BLaER1 (cell line): ENCODE measurements around the gene ACACA.

Experiments
- H3K27ac ChIP-seq: shearing (Covaris generic); formaldehyde crosslinking; 2 replicates; pipeline ENCODE4 v1.8.1; 2022
- H3K27me3 ChIP-seq: shearing (Covaris generic); formaldehyde crosslinking; 2 replicates; pipeline ENCODE4 v1.8.1; 2022
- H3K36me3 ChIP-seq: shearing (Covaris generic); formaldehyde crosslinking; 2 replicates; pipeline ENCODE4 v1.8.1; 2022
- H3K4me1 ChIP-seq: shearing (Covaris generic); formaldehyde crosslinking; 2 replicates; pipeline ENCODE4 v1.8.1; 2022
- H3K4me2 ChIP-seq: shearing (Covaris generic); formaldehyde crosslinking; 2 replicates; pipeline ENCODE4 v1.8.1; 2022
- H3K4me3 ChIP-seq: shearing (Covaris generic); formaldehyde crosslinking; 2 replicates; pipeline ENCODE4 v1.8.1; 2022
- H3K9ac ChIP-seq: shearing (Covaris generic); formaldehyde crosslinking; 2 replicates; pipeline ENCODE4 v1.8.1; 2022
- H3K9me3 ChIP-seq: shearing (Covaris generic); formaldehyde crosslinking; 2 replicates; pipeline ENCODE4 v1.8.1; 2022
- H4K20me1 ChIP-seq: shearing (Covaris generic); formaldehyde crosslinking; 2 replicates; pipeline ENCODE4 v1.8.1; 2022
- Cebpa-rat ChIP-seq: shearing (Covaris generic); IDR thresholded peaks from 2 replicates; pipeline ENCODE4 v1.8.1; 2022

Gene ACACA

GRCh38 chr17:37399265-37399803 lies 7.3 kb downstream of the ACACA start:
- no peak overlapping the region for H3K27ac ChIP-seq
- H3K4me2 ChIP-seq: no peak overlapping the region
- H3K4me1 ChIP-seq: peaks cover 1% of the 10 kb centered on the region; the same call in 1 of the 2 replicates
- no peaks in the 10 kb centered on the region; the same call in 1 of the 2 replicates for H3K36me3 ChIP-seq
- no peaks in the 10 kb centered on the region for H3K27me3 ChIP-seq
- TF ChIP-seq Cebpa-rat: no peak
- no peaks in the 10 kb centered on the region for H4K20me1 ChIP-seq
- H3K4me3 ChIP-seq: no peak overlapping the region
- no peaks in the 10 kb centered on the region for H3K9me3 ChIP-seq
- H3K9ac ChIP-seq: no peak overlapping the region

- Histone ChIP-seq H3K36me3 (0 out of 2 replicates have a peak, but pooled peaks cover 10% of the 10 kb centered on the region), H3K27me3 (no peaks in the 10 kb centered on the region), H3K4me3 (no peak overlapping the region), H4K20me1 (no peaks in the 10 kb centered on the region), H3K9me3 (no peaks in the 10 kb centered on the region), H3K4me1 (no peaks in the 10 kb centered on the region), H3K27ac (no peak overlapping the region), H3K4me2 (no peak overlapping the region), H3K9ac (no peak overlapping the region)
- TF ChIP-seq Cebpa-rat: no peak
Observed at GRCh38 chr17:37393352-37393751, 13.3 kb downstream of the ACACA start.

GRCh38 chr17:37392024-37392590 lies 14.5 kb downstream of the ACACA start:
- TF ChIP-seq Cebpa-rat: no peak
- Histone ChIP-seq H3K4me3 (no peak overlapping the region), H3K27me3 (no peaks in the 10 kb centered on the region), H3K9me3 (no peaks in the 10 kb centered on the region), H3K36me3 (0 out of 2 replicates have a peak, but pooled peaks cover 11% of the 10 kb centered on the region), H3K4me1 (no peaks in the 10 kb centered on the region), H3K9ac (no peak overlapping the region), H3K27ac (no peak overlapping the region), H4K20me1 (no peaks in the 10 kb centered on the region), H3K4me2 (no peak overlapping the region)

- Histone ChIP-seq H3K9me3 (no peaks in the 10 kb centered on the region), H3K27me3 (no peaks in the 10 kb centered on the region), H3K4me3 (no peak overlapping the region), H3K9ac (no peak overlapping the region), H3K4me2 (no peak overlapping the region), H3K4me1 (no peaks in the 10 kb centered on the region), H3K27ac (no peak overlapping the region), H3K36me3 (0 out of 2 replicates have a peak, but pooled peaks cover 11% of the 10 kb centered on the region), H4K20me1 (no peaks in the 10 kb centered on the region)
- TF ChIP-seq Cebpa-rat: no peak
Observed at GRCh38 chr17:37391146-37391545, 15.5 kb downstream of the ACACA start.

GRCh38 chr17:37389160-37389559 lies 17.5 kb downstream of the ACACA start:
- H4K20me1 ChIP-seq: no peaks in the 10 kb centered on the region
- 0 out of 2 replicates have a peak, but pooled peaks cover 11% of the 10 kb centered on the region for H3K36me3 ChIP-seq
- H3K4me1 ChIP-seq: peaks cover 7% of the 10 kb centered on the region; the same call in 1 of the 2 replicates
- no peaks in the 10 kb centered on the region for H3K27me3 ChIP-seq
- no peak overlapping the region for H3K4me2 ChIP-seq
- no peak overlapping the region for H3K27ac ChIP-seq
- no peak for TF ChIP-seq Cebpa-rat
- H3K4me3 ChIP-seq: no peak overlapping the region
- H3K9me3 ChIP-seq: no peaks in the 10 kb centered on the region
- no peak overlapping the region for H3K9ac ChIP-seq

GRCh38 chr17:37388266-37388665 lies 18.4 kb downstream of the ACACA start:
- H4K20me1 ChIP-seq: no peaks in the 10 kb centered on the region
- H3K4me2 ChIP-seq: no peak overlapping the region
- H3K9me3 ChIP-seq: no peaks in the 10 kb centered on the region
- no peaks in the 10 kb centered on the region for H3K27me3 ChIP-seq
- no peak for TF ChIP-seq Cebpa-rat
- 0 out of 2 replicates have a peak, but pooled peaks cover 11% of the 10 kb centered on the region for H3K36me3 ChIP-seq
- H3K4me1 ChIP-seq: peaks cover 7% of the 10 kb centered on the region; the same call in 1 of the 2 replicates
- no peak overlapping the region for H3K4me3 ChIP-seq
- no peak overlapping the region for H3K9ac ChIP-seq
- no peak overlapping the region for H3K27ac ChIP-seq

GRCh38 chr17:37386462-37386861 lies 20.2 kb downstream of the ACACA start:
- Histone ChIP-seq H3K27me3 (no peaks in the 10 kb centered on the region), H3K4me2 (no peak overlapping the region), H3K9me3 (no peaks in the 10 kb centered on the region), H3K27ac (no peak overlapping the region), H3K4me3 (no peak overlapping the region), H3K9ac (no peak overlapping the region), H3K36me3 (0 out of 2 replicates have a peak, but pooled peaks cover 11% of the 10 kb centered on the region), H3K4me1 (peaks cover 7% of the 10 kb centered on the region; the same call in 1 of the 2 replicates), H4K20me1 (no peaks in the 10 kb centered on the region)
- no peak for TF ChIP-seq Cebpa-rat

GRCh38 chr17:37385474-37385990 lies 21.1 kb downstream of the ACACA start:
- H4K20me1 ChIP-seq: no peaks in the 10 kb centered on the region
- H3K27ac ChIP-seq: no peak overlapping the region
- H3K4me3 ChIP-seq: no peak overlapping the region
- H3K27me3 ChIP-seq: no peaks in the 10 kb centered on the region
- 0 out of 2 replicates have a peak, but pooled peaks cover 11% of the 10 kb centered on the region for H3K36me3 ChIP-seq
- H3K9ac ChIP-seq: no peak overlapping the region
- H3K4me2 ChIP-seq: no peak overlapping the region
- no peaks in the 10 kb centered on the region for H3K9me3 ChIP-seq
- peaks cover 7% of the 10 kb centered on the region; the same call in 1 of the 2 replicates for H3K4me1 ChIP-seq
- TF ChIP-seq Cebpa-rat: no peak

- Histone ChIP-seq H3K4me3 (no peak overlapping the region), H3K4me1 (peaks cover 7% of the 10 kb centered on the region; the same call in 1 of the 2 replicates), H3K27me3 (no peaks in the 10 kb centered on the region), H3K9me3 (no peaks in the 10 kb centered on the region), H4K20me1 (no peaks in the 10 kb centered on the region), H3K27ac (no peak overlapping the region), H3K36me3 (0 out of 2 replicates have a peak, but pooled peaks cover 11% of the 10 kb centered on the region), H3K4me2 (no peak overlapping the region), H3K9ac (no peak overlapping the region)
- TF ChIP-seq Cebpa-rat: no peak
Observed at GRCh38 chr17:37384560-37385149, 22.0 kb downstream of the ACACA start.

- Histone ChIP-seq H3K27me3 (no peaks in the 10 kb centered on the region), H3K4me2 (no peak overlapping the region), H3K4me1 (peaks cover 7% of the 10 kb centered on the region; the same call in 1 of the 2 replicates), H3K9ac (no peak overlapping the region), H4K20me1 (no peaks in the 10 kb centered on the region), H3K4me3 (no peak overlapping the region), H3K36me3 (no peaks in the 10 kb centered on the region), H3K9me3 (no peaks in the 10 kb centered on the region), H3K27ac (no peak overlapping the region)
- TF ChIP-seq Cebpa-rat: no peak
Observed at GRCh38 chr17:37382056-37382455, 24.6 kb downstream of the ACACA start.
